AG09319 (cell line): Measurements from ENCODE around the gene ZNF768.
A peak's percentile ranks its signal among the peaks of the same experiment; 100 is the strongest.

ENCODE experiments used
- DNase-seq: peaks from one replicate; pipeline ENCODE4 v3.0.0-alpha.2; 2010; ENCODE audit warnings: low read depth; ENCODE audit errors: extremely low read depth
- TF ChIP-seq, protein P1 (sequence below): IDR thresholded peaks from 2 replicates; pipeline ENCODE4 v1.5.1; 2011; ENCODE audit warnings: low read depth, mild to moderate bottlenecking, inconsistent platforms, low read length, moderate library complexity

The ZNF768 gene

DNA sequence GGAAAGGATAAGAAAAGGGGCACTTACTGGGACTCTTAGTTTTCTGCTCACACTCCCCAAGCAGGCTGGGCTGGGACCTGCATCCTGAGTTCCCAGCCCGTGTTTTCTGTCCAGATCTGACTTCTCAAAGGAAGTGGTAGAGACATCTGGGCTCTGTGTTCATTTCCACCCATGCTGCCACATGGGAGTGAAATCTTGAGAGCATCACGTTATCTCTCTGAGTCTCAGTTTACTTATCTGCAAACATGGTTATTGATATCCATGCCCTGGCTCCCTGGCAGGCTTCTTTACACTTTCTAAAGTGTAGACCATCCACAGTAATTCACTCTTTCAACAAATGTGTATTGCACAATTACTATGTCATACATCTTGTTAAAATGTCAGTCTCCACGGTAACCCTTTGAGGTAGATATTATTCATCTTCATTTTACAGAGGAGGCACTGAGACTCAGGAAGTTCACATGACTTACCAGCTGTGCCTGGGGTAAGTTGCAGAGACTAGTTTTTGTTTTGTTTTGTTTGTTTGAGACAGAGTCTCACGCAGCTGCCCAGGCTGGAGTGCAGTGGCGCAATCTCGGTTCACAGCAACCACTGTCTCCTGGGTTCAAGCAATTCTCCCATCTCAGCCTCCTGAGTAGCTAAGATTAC is 41.7 kb upstream of the ZNF768 start:
- TF ChIP-seq, protein P1, sequence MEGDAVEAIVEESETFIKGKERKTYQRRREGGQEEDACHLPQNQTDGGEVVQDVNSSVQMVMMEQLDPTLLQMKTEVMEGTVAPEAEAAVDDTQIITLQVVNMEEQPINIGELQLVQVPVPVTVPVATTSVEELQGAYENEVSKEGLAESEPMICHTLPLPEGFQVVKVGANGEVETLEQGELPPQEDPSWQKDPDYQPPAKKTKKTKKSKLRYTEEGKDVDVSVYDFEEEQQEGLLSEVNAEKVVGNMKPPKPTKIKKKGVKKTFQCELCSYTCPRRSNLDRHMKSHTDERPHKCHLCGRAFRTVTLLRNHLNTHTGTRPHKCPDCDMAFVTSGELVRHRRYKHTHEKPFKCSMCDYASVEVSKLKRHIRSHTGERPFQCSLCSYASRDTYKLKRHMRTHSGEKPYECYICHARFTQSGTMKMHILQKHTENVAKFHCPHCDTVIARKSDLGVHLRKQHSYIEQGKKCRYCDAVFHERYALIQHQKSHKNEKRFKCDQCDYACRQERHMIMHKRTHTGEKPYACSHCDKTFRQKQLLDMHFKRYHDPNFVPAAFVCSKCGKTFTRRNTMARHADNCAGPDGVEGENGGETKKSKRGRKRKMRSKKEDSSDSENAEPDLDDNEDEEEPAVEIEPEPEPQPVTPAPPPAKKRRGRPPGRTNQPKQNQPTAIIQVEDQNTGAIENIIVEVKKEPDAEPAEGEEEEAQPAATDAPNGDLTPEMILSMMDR = no peak
- peak; percentile 38 for DNase-seq

DNA sequence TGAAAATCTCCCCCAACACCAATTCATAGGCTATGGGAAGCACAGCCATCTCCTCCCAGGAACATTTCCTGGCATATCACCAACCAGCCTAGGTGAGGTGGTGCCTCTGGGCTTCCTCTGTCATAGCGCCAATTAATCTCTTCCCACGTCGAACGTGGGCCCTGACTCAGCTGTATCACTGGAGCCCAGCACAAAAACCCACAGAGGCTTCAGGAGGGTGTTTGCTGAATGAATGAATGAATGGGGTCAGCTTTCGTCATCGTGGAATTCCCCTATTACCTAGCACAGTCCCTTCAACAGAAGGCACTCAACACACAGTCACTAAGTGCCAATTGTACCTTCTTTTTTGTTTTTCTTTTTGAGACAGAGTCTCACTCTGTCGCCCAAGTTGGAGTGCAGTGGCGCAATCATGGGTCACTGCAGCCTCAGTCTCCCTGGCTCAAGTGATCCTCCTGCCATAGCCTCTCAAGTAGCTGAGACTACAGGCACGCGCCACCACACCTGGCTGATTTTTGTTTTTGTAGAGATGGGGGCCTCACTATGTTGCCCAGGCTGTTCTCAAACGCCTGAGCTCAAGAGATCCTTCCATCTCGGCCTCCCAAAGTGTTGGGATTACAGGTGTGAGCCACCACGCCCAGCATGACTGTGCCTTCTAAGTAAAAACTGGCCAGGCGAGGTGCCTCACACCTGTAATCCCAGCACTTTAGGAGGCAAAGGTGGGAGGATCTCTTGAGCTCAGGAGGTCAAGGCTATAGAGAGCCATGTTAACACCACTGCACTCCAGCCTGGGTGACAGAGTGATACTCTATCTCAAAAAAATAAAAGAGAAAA is 41.0 kb upstream of the ZNF768 start:
- TF ChIP-seq, protein P1 = no peak
- DNase-seq = no peak

DNA sequence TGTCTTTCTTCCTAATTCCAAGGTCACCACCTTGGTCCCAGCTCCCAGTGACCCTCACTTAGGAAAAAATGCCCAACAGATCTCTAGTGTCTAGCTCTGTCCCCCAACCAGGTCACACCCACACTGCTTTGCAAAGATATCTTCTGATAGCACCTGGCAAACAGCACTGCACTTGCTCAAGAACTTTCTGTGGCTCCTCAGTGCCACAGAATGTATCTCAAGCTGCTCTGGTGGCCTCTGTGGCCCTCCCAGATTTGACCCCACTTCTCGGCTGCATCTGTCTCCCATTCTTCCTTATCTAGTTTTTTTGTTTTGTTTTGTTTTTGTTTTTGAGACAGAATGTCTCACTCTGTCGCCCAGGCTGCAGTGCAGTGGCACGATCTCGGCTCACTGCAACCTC is 40.2 kb upstream of the ZNF768 start:
- TF ChIP-seq, protein P1 = no peak
- no peak for DNase-seq

DNA sequence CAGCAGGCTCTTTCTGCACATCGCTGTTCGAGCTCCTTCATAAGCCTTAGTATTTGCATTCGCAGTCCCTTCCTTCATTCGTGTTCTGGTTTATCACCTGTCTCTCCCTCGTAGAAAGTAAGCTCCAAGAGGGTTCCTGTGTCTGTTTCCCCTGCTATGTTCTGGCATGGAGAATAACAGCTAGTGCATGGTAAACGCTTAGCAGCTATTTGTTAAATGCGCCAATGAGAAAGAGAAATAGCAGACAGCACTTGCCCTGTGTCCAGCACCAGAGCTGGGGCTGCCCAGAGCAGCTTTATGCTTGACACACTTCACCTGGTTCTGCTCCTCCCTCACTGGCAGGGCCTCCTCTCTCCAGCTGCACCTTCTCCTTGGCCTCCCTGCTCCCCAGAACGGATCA is 39.6 kb upstream of the ZNF768 start:
- TF ChIP-seq, protein P1 = no peak
- DNase-seq = no peak

DNA sequence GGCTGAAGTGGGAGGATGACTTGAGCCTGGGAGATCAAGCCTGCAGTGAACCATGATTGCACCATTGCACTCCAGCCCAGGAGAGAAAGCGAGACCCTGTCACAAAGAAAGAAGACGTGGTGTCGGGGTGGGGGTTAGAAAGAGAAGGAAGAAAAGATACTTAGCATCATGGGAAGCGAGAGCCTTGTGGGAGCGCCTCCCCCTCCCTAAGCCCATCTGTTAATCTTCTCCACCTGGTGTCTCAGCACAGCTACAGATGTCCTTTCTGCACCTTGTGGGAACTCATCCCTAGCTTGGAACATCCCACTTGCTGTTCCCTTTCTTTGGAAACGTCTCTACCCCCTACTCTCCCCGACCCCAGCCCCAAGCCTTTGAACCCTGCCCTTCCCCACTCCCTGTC is 39.2 kb upstream of the ZNF768 start:
- DNase-seq = no peak
- TF ChIP-seq, protein P1 = no peak

DNA sequence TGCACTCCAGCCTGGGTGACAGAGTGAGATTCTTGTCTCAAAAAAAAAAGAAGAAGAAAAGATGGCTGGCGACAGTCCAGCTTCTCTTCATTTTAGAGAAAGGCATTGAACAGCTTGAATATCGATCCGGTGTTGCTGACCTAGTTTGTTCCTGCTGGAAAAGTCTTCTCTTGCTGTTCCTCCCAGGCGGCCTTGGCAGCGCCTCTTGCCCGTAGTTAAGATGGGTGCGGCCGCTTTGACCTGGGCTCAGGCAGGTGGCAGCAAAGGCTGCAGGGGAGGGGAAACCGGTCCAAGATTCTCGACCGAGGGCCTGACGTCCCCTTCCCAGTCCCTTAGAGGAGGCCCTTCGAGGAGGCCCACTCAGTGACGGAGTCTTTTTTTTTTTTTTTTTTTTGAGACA is 35.7 kb upstream of the ZNF768 start:
- DNase-seq = no peak
- TF ChIP-seq, protein P1 = no peak

DNA sequence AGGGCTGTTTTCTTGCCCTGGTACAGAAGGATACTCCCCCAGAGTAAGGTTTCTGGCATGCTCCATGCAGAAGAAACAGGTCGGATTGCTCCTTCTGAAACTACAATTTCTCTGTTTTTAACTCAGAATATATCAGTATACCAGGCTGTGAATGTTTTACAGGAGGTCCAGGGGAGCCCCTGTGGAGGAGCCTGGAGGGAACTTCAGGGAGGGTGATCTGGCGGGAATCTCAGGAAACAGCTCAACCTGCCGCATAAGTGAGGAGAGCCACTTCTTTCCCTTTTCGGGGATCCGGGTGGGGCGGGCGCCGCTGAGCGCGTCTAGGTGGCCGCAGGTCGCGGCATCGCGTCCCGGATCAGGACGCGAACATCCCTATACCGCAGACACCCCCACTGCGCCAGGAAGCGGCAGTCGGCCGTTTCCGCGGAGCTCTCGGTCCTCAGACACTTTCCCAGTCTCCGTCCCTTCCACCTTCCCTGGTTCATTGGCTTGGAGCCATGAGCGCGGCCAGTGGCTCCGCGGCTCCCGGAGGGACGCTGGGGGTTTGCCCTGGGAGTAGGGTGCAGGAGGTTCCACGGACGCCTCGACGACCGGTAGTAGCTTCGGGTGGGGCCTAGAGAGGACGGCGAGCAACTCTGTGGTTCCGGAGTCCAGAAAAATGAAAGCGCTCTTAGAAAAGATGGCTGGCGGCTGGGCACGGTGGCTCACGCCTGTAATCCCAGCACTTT is 34.9 kb upstream of the ZNF768 start:
- DNase-seq = no peak
- TF ChIP-seq, protein P1 = no peak
